HFFc6 (cell line): ENCODE results near the gene IL10RB. TPM values are rescaled to one million over a fixed set of nuclear protein-coding genes. Genes with fewer than 3 reads are reported as not detected.
A peak's percentile ranks its signal among the peaks of the same experiment; 100 is the strongest.

Experiments
- DNase-seq: peaks from one replicate; pipeline ENCODE4 v3.0.0-alpha.2; 2018
- H3K27ac Mint-ChIP-seq: 2 replicates; pipeline ENCODE4 v1.8.0; 2020; ENCODE audit warnings: mild to moderate bottlenecking, mixed read lengths
- H3K27me3 Mint-ChIP-seq: 2 replicates; pipeline ENCODE4 v1.8.0; 2021; ENCODE audit warnings: mild to moderate bottlenecking, moderate library complexity, mixed read lengths; ENCODE audit not compliant: insufficient read depth
- H3K36me3 Mint-ChIP-seq: 2 replicates; pipeline ENCODE4 v1.8.0; 2021; ENCODE audit warnings: low read depth, mixed read lengths
- H3K4me1 Mint-ChIP-seq: 2 replicates; pipeline ENCODE4 v1.8.0; 2020; ENCODE audit warnings: low read depth, mixed read lengths
- H3K4me3 Mint-ChIP-seq: 2 replicates; pipeline ENCODE4 v1.8.0; 2020; ENCODE audit warnings: mild to moderate bottlenecking, moderate library complexity, mixed read lengths
- H3K9me3 Mint-ChIP-seq: 2 replicates; pipeline ENCODE4 v1.8.0; 2020; ENCODE audit warnings: mild to moderate bottlenecking, mixed read lengths
- total RNA-seq, 6 experiments: library from RNA; stranded (reverse); fragmentation: NEBNext Ultra II Directional; extraction: Animal tissue kit (Norgen Biotek cat#: 25700); gene quantifications; 2 replicates in 1 of 6; 3 replicates in 5 of 6; pipeline ENCODE4 v1.2.3, GENCODE V29; 2021
- TF ChIP-seq, protein P1 (sequence below): fragments of 200-600 bp; sonication (generic); IDR thresholded peaks from 2 replicates; pipeline ENCODE4 v1.5.0; 2021; ENCODE audit warnings: antibody characterized with exemption, mild to moderate bottlenecking

IL10RB gene
- total RNA-seq, 6 experiments from 2014 or later = 25.5 to 35.3 (median 29.5) TPM

DNA sequence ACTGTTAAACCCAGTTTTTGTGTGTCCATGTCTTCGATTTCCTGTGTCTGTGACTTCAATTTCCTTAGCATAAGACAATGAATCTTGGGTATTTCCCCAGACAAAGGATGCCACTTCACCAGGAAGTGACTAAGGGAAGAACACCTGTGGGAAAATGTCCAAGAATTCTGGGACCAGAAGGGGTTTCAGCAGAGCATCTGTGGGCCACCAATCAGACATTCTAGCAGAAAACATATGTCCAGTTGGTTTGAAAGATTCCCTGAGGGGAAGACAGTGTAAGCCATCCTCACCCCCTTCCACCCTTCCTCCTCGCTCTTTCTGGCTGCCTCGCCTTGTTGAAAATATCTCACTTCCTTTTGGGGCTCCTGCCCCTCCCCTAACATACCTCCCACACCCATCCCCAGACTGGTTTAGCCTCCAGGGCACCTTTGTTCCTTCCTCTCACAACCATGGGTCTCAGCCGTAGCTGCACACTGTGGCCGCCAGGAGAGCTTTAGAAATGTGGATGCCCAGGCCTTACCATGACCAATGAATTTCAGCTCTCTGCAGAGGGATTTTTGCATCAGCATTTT lies 33.1 kb downstream of the IL10RB start:
- Mint-ChIP-seq H3K27ac (no peak overlapping the region), H3K4me3 (no peak overlapping the region), H3K4me1 (peaks cover 20% of the 10 kb centered on the region), H3K36me3 (no peaks in the 10 kb centered on the region), H3K9me3 (no peaks in the 10 kb centered on the region), H3K27me3 (peaks cover 7% of the 10 kb centered on the region)
- TF ChIP-seq, protein P1, sequence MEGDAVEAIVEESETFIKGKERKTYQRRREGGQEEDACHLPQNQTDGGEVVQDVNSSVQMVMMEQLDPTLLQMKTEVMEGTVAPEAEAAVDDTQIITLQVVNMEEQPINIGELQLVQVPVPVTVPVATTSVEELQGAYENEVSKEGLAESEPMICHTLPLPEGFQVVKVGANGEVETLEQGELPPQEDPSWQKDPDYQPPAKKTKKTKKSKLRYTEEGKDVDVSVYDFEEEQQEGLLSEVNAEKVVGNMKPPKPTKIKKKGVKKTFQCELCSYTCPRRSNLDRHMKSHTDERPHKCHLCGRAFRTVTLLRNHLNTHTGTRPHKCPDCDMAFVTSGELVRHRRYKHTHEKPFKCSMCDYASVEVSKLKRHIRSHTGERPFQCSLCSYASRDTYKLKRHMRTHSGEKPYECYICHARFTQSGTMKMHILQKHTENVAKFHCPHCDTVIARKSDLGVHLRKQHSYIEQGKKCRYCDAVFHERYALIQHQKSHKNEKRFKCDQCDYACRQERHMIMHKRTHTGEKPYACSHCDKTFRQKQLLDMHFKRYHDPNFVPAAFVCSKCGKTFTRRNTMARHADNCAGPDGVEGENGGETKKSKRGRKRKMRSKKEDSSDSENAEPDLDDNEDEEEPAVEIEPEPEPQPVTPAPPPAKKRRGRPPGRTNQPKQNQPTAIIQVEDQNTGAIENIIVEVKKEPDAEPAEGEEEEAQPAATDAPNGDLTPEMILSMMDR = no peak; the same call in 1 of the 2 replicates
- DNase-seq = no peak

DNA sequence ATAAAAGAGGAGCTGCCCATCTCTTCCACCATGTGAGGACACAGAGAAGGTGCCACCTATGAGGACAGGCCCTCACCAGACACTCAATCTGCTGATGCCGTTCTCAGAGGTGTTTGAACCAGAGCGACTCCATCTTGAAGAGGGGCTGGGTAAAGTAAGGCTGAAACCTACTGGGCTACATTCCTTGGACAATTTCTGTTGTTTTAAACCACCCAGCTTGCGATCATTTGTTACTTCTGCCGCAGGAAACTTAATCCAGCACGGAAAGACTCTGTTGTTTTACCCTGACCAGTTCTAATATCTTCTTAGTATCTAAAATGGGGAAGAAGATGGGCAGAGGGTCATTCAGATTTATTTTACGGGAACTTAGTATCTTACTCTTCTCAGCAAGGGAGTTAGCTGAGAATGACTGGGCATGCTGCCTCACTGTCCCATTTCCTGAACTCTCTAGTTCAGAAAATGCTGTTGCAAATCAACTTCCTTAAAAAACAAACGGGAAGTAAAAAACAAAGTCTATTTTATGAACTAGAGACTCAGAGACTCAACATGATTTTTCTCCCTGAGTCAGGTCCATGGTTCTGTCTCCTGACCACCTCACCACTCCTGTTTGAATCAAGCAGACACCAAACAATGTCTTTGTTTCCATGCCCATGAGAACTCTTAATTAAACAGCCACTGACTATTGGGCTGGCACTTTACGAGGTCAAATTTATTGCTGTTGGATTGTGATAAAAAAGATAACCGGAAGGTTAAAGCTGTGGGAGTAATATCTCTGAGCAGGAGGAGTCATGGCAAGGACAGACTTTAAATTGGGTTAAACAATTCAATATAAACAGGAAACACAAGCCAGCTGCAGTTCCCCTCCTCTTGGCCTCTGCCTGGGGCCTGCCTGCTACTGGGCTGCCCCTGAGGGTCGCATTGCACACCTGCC lies 34.8 kb downstream of the IL10RB start:
- DNase-seq = no peak
- Mint-ChIP-seq H3K4me3 (no peak overlapping the region), H3K36me3 (no peaks in the 10 kb centered on the region), H3K27me3 (peaks cover 7% of the 10 kb centered on the region), H3K9me3 (no peaks in the 10 kb centered on the region), H3K27ac (peak overlapping the region; percentile 10), H3K4me1 (peaks cover 20% of the 10 kb centered on the region)
- TF ChIP-seq, protein P1 = no peak

DNA sequence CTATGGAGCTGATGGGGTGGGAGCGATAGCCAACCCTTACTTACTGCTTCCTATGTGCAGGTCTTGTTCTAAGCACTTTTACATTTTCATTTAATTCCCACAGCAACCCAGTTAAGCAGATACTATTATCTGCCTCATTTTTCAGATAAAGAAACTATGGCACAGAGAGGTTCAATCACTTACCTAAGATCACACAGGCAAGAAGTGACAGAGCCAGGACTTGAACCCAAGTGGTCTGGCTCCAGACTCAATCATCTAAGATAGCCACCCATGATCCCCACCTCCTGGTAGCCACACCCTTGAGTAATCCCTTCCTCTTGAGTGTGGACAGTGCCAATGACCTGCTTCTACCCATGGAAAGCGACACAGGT lies 35.5 kb downstream of the IL10RB start:
- Mint-ChIP-seq H3K4me1 (peaks cover 20% of the 10 kb centered on the region), H3K36me3 (no peaks in the 10 kb centered on the region), H3K9me3 (no peaks in the 10 kb centered on the region), H3K27ac (no peak overlapping the region), H3K27me3 (peaks cover 8% of the 10 kb centered on the region), H3K4me3 (no peak overlapping the region)
- TF ChIP-seq, protein P1 = no peak
- no peak for DNase-seq

DNA sequence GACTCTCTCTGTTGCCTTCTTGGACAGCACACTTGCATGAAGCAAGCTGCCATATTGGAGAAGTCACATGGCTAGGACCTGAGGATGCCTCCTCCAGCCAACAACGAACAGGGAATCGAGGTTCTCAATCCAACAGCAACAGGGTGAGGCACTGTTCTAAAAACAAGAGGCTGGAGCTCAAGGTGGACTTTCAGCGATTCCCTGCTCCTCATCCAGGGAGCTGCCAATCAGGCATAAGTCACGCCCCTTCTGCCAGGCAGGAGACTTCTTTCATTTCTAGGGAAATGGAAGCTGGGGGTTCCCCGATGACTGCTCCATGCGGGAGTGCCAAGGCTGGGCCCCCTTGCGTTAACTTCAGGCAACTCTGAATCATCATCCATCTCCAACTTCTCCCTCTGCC lies 35.9 kb downstream of the IL10RB start:
- no peak overlapping the region for H3K4me3 Mint-ChIP-seq
- no peak overlapping the region for H3K27ac Mint-ChIP-seq
- DNase-seq = no peak
- peaks cover 8% of the 10 kb centered on the region for H3K27me3 Mint-ChIP-seq
- no peaks in the 10 kb centered on the region for H3K9me3 Mint-ChIP-seq
- H3K4me1 Mint-ChIP-seq = peaks cover 20% of the 10 kb centered on the region
- TF ChIP-seq, protein P1 = no peak
- H3K36me3 Mint-ChIP-seq = no peaks in the 10 kb centered on the region

DNA sequence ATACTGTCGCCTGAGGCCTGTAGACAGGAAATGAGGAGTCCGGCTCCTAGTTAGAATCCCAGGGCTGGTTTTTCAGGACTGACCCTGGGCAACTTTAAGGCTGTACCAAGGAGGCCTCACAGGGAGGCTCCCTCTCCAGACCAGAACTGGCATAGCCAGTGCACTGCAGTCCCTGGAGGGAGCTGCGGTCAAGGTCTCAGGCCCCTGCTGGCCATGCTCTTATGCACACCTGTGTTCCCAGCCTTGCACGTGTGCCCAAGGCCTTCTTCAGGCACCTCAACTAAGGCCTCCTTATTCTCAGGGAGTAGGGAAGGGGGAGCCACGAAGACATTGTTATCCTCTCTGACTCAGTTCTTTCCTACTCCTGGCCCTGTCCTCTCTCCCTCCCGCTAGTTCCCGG lies 36.6 kb downstream of the IL10RB start:
- Mint-ChIP-seq H3K4me3 (no peak overlapping the region), H3K9me3 (no peaks in the 10 kb centered on the region), H3K36me3 (no peaks in the 10 kb centered on the region), H3K4me1 (peaks cover 20% of the 10 kb centered on the region), H3K27ac (no peak overlapping the region), H3K27me3 (peaks cover 8% of the 10 kb centered on the region)
- no peak for DNase-seq
- TF ChIP-seq, protein P1 = no peak
